Breast epithelium (tissue), 4 donors: Measurements from ENCODE around the gene PPP1R12B. TPM values are rescaled to one million over a fixed set of nuclear protein-coding genes. Genes with fewer than 3 reads are reported as not detected.
"Not testable (repeated sequence)": the region's sequence is repeated elsewhere in the genome, so short reads cannot be mapped to it uniquely, and the experiment has no call there.

Experiments used
- DNase-seq, 2 donors: peaks; one replicate each; pipeline ENCODE4 v3.0.0-alpha.2; 2019; ENCODE audit warnings: low spot score in 2 of 2
- H3K27ac ChIP-seq, 2 donors: fragments of 200-600 bp; sonication (generic) in 1 of 2; one replicate each; pipeline ENCODE4 v1.5.1; 2016 to 2019; ENCODE audit warnings: mild to moderate bottlenecking in 1 of 2
- H3K27me3 ChIP-seq, 2 donors: fragments of 200-600 bp; sonication (generic) in 1 of 2; one replicate each; pipeline versions ENCODE4 v1.5.1 to v1.6.0; 2017 to 2019; ENCODE audit warnings: control low read depth in 1 of 2, mild to moderate bottlenecking in 1 of 2
- H3K36me3 ChIP-seq: fragments of 200-600 bp; one replicate; pipeline ENCODE4 v1.5.1; 2019
- H3K4me1 ChIP-seq, 2 donors: fragments of 200-600 bp; sonication (generic); one replicate each; pipeline ENCODE4 v1.5.1; 2016 to 2019; ENCODE audit warnings: control low read depth in 1 of 2
- H3K4me3 ChIP-seq, 3 donors: fragments of 200-600 bp; sonication (generic); 1 replicate in 2 of 3; 2 replicates in 1 of 3; pipeline ENCODE4 v1.5.1; 2016 to 2019; ENCODE audit warnings: mild to moderate bottlenecking in 3 of 3, moderate library complexity in 2 of 3
- H3K9me3 ChIP-seq, 2 donors: fragments of 200-600 bp; sonication (generic) in 1 of 2; one replicate each; pipeline ENCODE4 v1.5.1; 2016 to 2019; ENCODE audit warnings: control low read depth in 1 of 2
- CTCF ChIP-seq, 3 donors: fragments of 450-650 bp; IDR thresholded peaks; one replicate each; pipeline ENCODE4 v1.5.1; 2016 to 2017; ENCODE audit warnings: antibody characterized with exemption in 3 of 3, mild to moderate bottlenecking in 3 of 3, moderate library complexity in 3 of 3
- POLR2A ChIP-seq: fragments of 450-650 bp; IDR thresholded peaks from one replicate; pipeline ENCODE4 v1.6.1; 2016; ENCODE audit warnings: antibody characterized with exemption, mild to moderate bottlenecking, moderate library complexity
- POLR2AphosphoS5 ChIP-seq, 3 donors: sonication (generic); formaldehyde crosslinking; IDR thresholded peaks; one replicate each; pipeline ENCODE4 v1.6.1; 2017; ENCODE audit warnings: antibody characterized with exemption in 3 of 3
- intact Hi-C: fragments of 100-400 bp; cut with DNase I; formaldehyde crosslinking; loops from one replicate; pipeline ENCODE4 v1.15.1; 2023; ENCODE audit warnings: low total_unique reads
- total RNA-seq, 3 donors: library from RNA; depleted of rRNA; stranded (reverse); fragments of >200 nt; gene quantifications; one replicate each; pipeline ENCODE4 v1.1.0, GENCODE V29; 2016

PPP1R12B gene
- total RNA-seq, 3 donors from 2014 or later, result 76.4 to 123 (median 90.7) TPM

- no peak overlapping the region for H3K27ac ChIP-seq
- DNase-seq, result no peak
- TF ChIP-seq POLR2A, result no peak
- TF ChIP-seq POLR2AphosphoS5 (IDR thresholded peaks at IDR 0.05), result no peak
- TF ChIP-seq CTCF (IDR thresholded peaks at IDR 0.05), result no peak
Observed at GRCh38 chr1:202351725-202352124, 3.2 kb downstream of the PPP1R12B start.

GRCh38 chr1:202352583-202353197, 4.2 kb downstream of the PPP1R12B start:
- H3K27me3 ChIP-seq, H3K27ac ChIP-seq, DNase-seq, H3K9me3 ChIP-seq, H3K36me3 ChIP-seq, intact Hi-C loops, H3K4me3 ChIP-seq, H3K4me1 ChIP-seq: not testable (repeated sequence)

More at GRCh38 chr1:202351725-202352124, 3.2 kb downstream of the PPP1R12B start:
- Histone ChIP-seq H3K36me3 (no peaks in the 10 kb centered on the region), H3K4me3 (no peak overlapping the region), H3K4me1 (no peaks in the 10 kb centered on the region), H3K9me3 (no peaks in the 10 kb centered on the region), H3K27me3 (no peaks in the 10 kb centered on the region)
- intact Hi-C loops, result no loop called here

- DNase-seq, result no peak
- Histone ChIP-seq H3K4me1 (no peaks in the 10 kb centered on the region), H3K27ac (no peak overlapping the region), H3K9me3 (no peaks in the 10 kb centered on the region), H3K4me3 (no peak overlapping the region), H3K36me3 (no peaks in the 10 kb centered on the region), H3K27me3 (no peaks in the 10 kb centered on the region)
- intact Hi-C loops, result no loop called here
- TF ChIP-seq POLR2AphosphoS5 (IDR thresholded peaks at IDR 0.05), result no peak
- TF ChIP-seq CTCF (IDR thresholded peaks at IDR 0.05), result no peak
- no peak for TF ChIP-seq POLR2A
Observed at GRCh38 chr1:202355944-202356553, 7.5 kb downstream of the PPP1R12B start.

GRCh38 chr1:202357506-202357905, 9.0 kb downstream of the PPP1R12B start:
- Histone ChIP-seq H3K27me3 (no peaks in the 10 kb centered on the region), H3K27ac (no peak overlapping the region), H3K4me1 (no peaks in the 10 kb centered on the region), H3K4me3 (no peak overlapping the region), H3K9me3 (no peaks in the 10 kb centered on the region), H3K36me3 (no peaks in the 10 kb centered on the region)
- TF ChIP-seq POLR2A (no peak), POLR2AphosphoS5 (IDR thresholded peaks at IDR 0.05) (no peak), CTCF (IDR thresholded peaks at IDR 0.05) (no peak)
- intact Hi-C loops, result no loop called here
- no peak for DNase-seq

GRCh38 chr1:202361224-202361623, 12.7 kb downstream of the PPP1R12B start:
- intact Hi-C loops, result no loop called here
- H3K4me1 ChIP-seq, result no peaks in the 10 kb centered on the region
- no peak overlapping the region for H3K27ac ChIP-seq
- H3K36me3 ChIP-seq, result no peaks in the 10 kb centered on the region
- no peaks in the 10 kb centered on the region for H3K27me3 ChIP-seq
- TF ChIP-seq CTCF (IDR thresholded peaks at IDR 0.05) (no peak), POLR2A (no peak), POLR2AphosphoS5 (IDR thresholded peaks at IDR 0.05) (no peak)
- DNase-seq, result no peak
- no peaks in the 10 kb centered on the region for H3K9me3 ChIP-seq
- no peak overlapping the region for H3K4me3 ChIP-seq
